CD4-positive, CD25-positive, alpha-beta regulatory T cell (primary cell): Measurements from ENCODE around the gene ZFPM1. TPM values are rescaled to one million over a fixed set of nuclear protein-coding genes. Genes with fewer than 3 reads are reported as not detected.

Experiments used
- ATAC-seq, 2 donors: fragments of 150-1000 bp; cut with Tn5 transposase; one replicate each; pipeline ENCODE4 v1.10.0; 2021; ENCODE audit warnings: low read depth in 2 of 2, moderate number of reproducible peaks in 2 of 2, moderate library complexity in 1 of 2
- DNase-seq, 3 donors: peaks; one replicate each; pipeline versions ENCODE4 v3.0.0 to v3.0.0-alpha.2; 2012 to 2022; ENCODE audit warnings: mixed read lengths in 1 of 3
- H3K27ac ChIP-seq: one replicate; pipeline ENCODE4 v1.7.0; 2013; ENCODE audit warnings: mild to moderate bottlenecking, low read length; ENCODE audit not compliant: insufficient read depth, poor library complexity, severe bottlenecking
- H3K27me3 ChIP-seq: one replicate; pipeline ENCODE4 v1.7.0; 2013; ENCODE audit warnings: low read length; ENCODE audit not compliant: control insufficient read depth, insufficient read depth
- H3K36me3 ChIP-seq: one replicate; pipeline ENCODE4 v1.7.0; 2013; ENCODE audit warnings: mild to moderate bottlenecking, low read length, moderate library complexity; ENCODE audit not compliant: control insufficient read depth, insufficient read depth
- H3K4me1 ChIP-seq: 2 replicates; pipeline ENCODE4 v1.7.0; 2013; ENCODE audit warnings: mild to moderate bottlenecking, low read length; ENCODE audit not compliant: insufficient read depth, control insufficient read depth, poor library complexity, severe bottlenecking
- H3K4me3 ChIP-seq: one replicate; pipeline ENCODE4 v1.7.0; 2013; ENCODE audit warnings: low read depth, mild to moderate bottlenecking, low read length, moderate library complexity
- H3K9me3 ChIP-seq, 2 experiments: 1 replicate in 1 of 2; 2 replicates in 1 of 2; pipeline ENCODE4 v1.7.0; 2013; ENCODE audit warnings: low read length in 2 of 2, mild to moderate bottlenecking in 1 of 2, moderate library complexity in 1 of 2; ENCODE audit not compliant: control insufficient read depth in 2 of 2
- H3K27ac Mint-ChIP-seq, 3 donors: one replicate each; pipeline ENCODE4 v1.8.0; 2020 to 2022; ENCODE audit warnings: mild to moderate bottlenecking in 3 of 3, mixed read lengths in 3 of 3, moderate library complexity in 2 of 3
- H3K27me3 Mint-ChIP-seq: one replicate; pipeline ENCODE4 v1.8.0; 2022; ENCODE audit warnings: mild to moderate bottlenecking, mixed read lengths
- H3K36me3 Mint-ChIP-seq: one replicate; pipeline ENCODE4 v1.8.0; 2020; ENCODE audit warnings: mixed read lengths
- H3K4me1 Mint-ChIP-seq, 4 donors: one replicate each; pipeline ENCODE4 v1.8.0; 2020 to 2022; ENCODE audit warnings: mixed read lengths in 4 of 4, mild to moderate bottlenecking in 1 of 4
- H3K4me3 Mint-ChIP-seq, 4 donors: one replicate each; pipeline ENCODE4 v1.8.0; 2020 to 2022; ENCODE audit warnings: mild to moderate bottlenecking in 4 of 4, mixed read lengths in 4 of 4, moderate library complexity in 3 of 4
- H3K9me3 Mint-ChIP-seq, 7 donors: one replicate each; pipeline ENCODE4 v1.8.0; 2020 to 2022; ENCODE audit warnings: mixed read lengths in 7 of 7, mild to moderate bottlenecking in 3 of 7, moderate library complexity in 2 of 7
- polyA plus RNA-seq, 4 donors: library from polyadenylated mRNA; unstranded; fragments of 300-500 nt; fragmentation: Illumina TruSeq; gene quantifications; one replicate each; pipeline ENCODE4 v1.2.3, GENCODE V29; 2021
- total RNA-seq: library from RNA; stranded (reverse); gene quantifications from one replicate; pipeline ENCODE4 v1.2.3, GENCODE V29; 2022

ZFPM1 gene
- total RNA-seq (30.2 TPM), polyA plus RNA-seq (under 1 TPM; 0.07 to 0.41 (median 0.13) TPM)

- Histone ChIP-seq H3K27me3 (no peaks in the 10 kb centered on the region), H3K4me3 (peak within 1 kb of the TSS; percentile 65), H3K9me3 (no peaks in the 10 kb centered on the region), H3K4me1 (peaks cover 42% of the 10 kb centered on the region), H3K36me3 (no peaks in the 10 kb centered on the region), H3K27ac (peak within 1 kb of the TSS; percentile 77)
- H3K27me3 Mint-ChIP-seq = peaks cover 6% of the 10 kb centered on the region
- H3K36me3 Mint-ChIP-seq = no peaks in the 10 kb centered on the region
- H3K27ac Mint-ChIP-seq = peak within 1 kb of the TSS; percentile 80 to 94 (median 86)
- ATAC-seq (no peak), DNase-seq (no peak)
- peak within 1 kb of the TSS; percentile 93 to 98 (median 96) for H3K4me3 Mint-ChIP-seq
- H3K9me3 Mint-ChIP-seq = no peaks in the 10 kb centered on the region
- peaks cover 2 to 30% (median 17%) of the 10 kb centered on the region in 4 donors for H3K4me1 Mint-ChIP-seq
Observed at GRCh38 chr16:88453217-88453531, at the start of gene ZFPM1. ZFPM1 (plus strand) TSS chr16:88453280; CDS start chr16:88453639, 359 bp downstream.

GRCh38 chr16:88403794-88404581, 49.1 kb upstream of the ZFPM1 start:
- Histone ChIP-seq H3K36me3 (no peaks in the 10 kb centered on the region), H3K27me3 (no peaks in the 10 kb centered on the region), H3K9me3 (no peaks in the 10 kb centered on the region), H3K4me1 (peaks cover 2% of the 10 kb centered on the region), H3K27ac (no peak overlapping the region), H3K4me3 (no peak overlapping the region)
- peaks cover 5% of the 10 kb centered on the region for H3K27me3 Mint-ChIP-seq
- no peak for ATAC-seq
- peak overlapping the region in 1 of 4 donors; percentile 26 for H3K4me3 Mint-ChIP-seq
- H3K9me3 Mint-ChIP-seq = peaks cover 0 to 1% (median 0%) of the 10 kb centered on the region in 7 donors
- H3K36me3 Mint-ChIP-seq = no peaks in the 10 kb centered on the region
- no peak for DNase-seq
- H3K4me1 Mint-ChIP-seq = peaks cover 0 to 5% (median 2%) of the 10 kb centered on the region in 4 donors
- peak overlapping the region in 1 of 3 donors; percentile 40 for H3K27ac Mint-ChIP-seq

- Mint-ChIP-seq H3K36me3 (no peaks in the 10 kb centered on the region), H3K4me3 (no peak overlapping the region), H3K9me3 (peaks cover 0 to 1% (median 0%) of the 10 kb centered on the region in 7 donors), H3K27ac (peak overlapping the region in 1 of 3 donors; percentile 40), H3K27me3 (peaks cover 5% of the 10 kb centered on the region), H3K4me1 (peaks cover 0 to 5% (median 2%) of the 10 kb centered on the region in 4 donors)
- no peaks in the 10 kb centered on the region for H3K9me3 ChIP-seq
- H3K4me3 ChIP-seq = no peak overlapping the region
- H3K27me3 ChIP-seq = no peaks in the 10 kb centered on the region
- ATAC-seq (no peak), DNase-seq (no peak)
- H3K27ac ChIP-seq = no peak overlapping the region
- H3K4me1 ChIP-seq = peaks cover 2% of the 10 kb centered on the region
- H3K36me3 ChIP-seq = no peaks in the 10 kb centered on the region
Observed at GRCh38 chr16:88404769-88405168, 48.3 kb upstream of the ZFPM1 start.

- H3K4me1 Mint-ChIP-seq = peaks cover 0 to 5% (median 2%) of the 10 kb centered on the region in 4 donors
- Histone ChIP-seq H3K4me3 (no peak overlapping the region), H3K36me3 (no peaks in the 10 kb centered on the region), H3K27ac (no peak overlapping the region), H3K9me3 (no peaks in the 10 kb centered on the region), H3K4me1 (peaks cover 2% of the 10 kb centered on the region), H3K27me3 (no peaks in the 10 kb centered on the region)
- peaks cover 5% of the 10 kb centered on the region for H3K27me3 Mint-ChIP-seq
- ATAC-seq (no peak), DNase-seq (no peak)
- H3K9me3 Mint-ChIP-seq = peaks cover 0 to 1% (median 0%) of the 10 kb centered on the region in 7 donors
- H3K27ac Mint-ChIP-seq = no peak overlapping the region
- no peaks in the 10 kb centered on the region for H3K36me3 Mint-ChIP-seq
- H3K4me3 Mint-ChIP-seq = no peak overlapping the region
Observed at GRCh38 chr16:88405216-88406060, 47.6 kb upstream of the ZFPM1 start.

- H3K36me3 Mint-ChIP-seq = no peaks in the 10 kb centered on the region
- ATAC-seq (no peak), DNase-seq (no peak)
- H3K4me1 Mint-ChIP-seq = peaks cover 0 to 5% (median 2%) of the 10 kb centered on the region in 4 donors
- H3K27ac Mint-ChIP-seq = no peak overlapping the region
- Histone ChIP-seq H3K4me3 (no peak overlapping the region), H3K27me3 (no peaks in the 10 kb centered on the region), H3K27ac (no peak overlapping the region), H3K9me3 (no peaks in the 10 kb centered on the region), H3K36me3 (no peaks in the 10 kb centered on the region), H3K4me1 (peaks cover 2% of the 10 kb centered on the region)
- peaks cover 5% of the 10 kb centered on the region for H3K27me3 Mint-ChIP-seq
- H3K4me3 Mint-ChIP-seq = no peak overlapping the region
- H3K9me3 Mint-ChIP-seq = peaks cover 0 to 2% (median 0%) of the 10 kb centered on the region in 7 donors
Observed at GRCh38 chr16:88406096-88407041, 46.7 kb upstream of the ZFPM1 start.

GRCh38 chr16:88407042-88407420, 46.0 kb upstream of the ZFPM1 start:
- no peak for DNase-seq
- H3K4me1 Mint-ChIP-seq = peaks cover 0 to 5% (median 2%) of the 10 kb centered on the region in 4 donors
- no peak overlapping the region for H3K4me3 Mint-ChIP-seq
- H3K4me3 ChIP-seq = no peak overlapping the region
- H3K27ac Mint-ChIP-seq = no peak overlapping the region
- peaks cover 5% of the 10 kb centered on the region for H3K27me3 Mint-ChIP-seq
- H3K9me3 ChIP-seq = no peaks in the 10 kb centered on the region
- no peak for ATAC-seq
- no peaks in the 10 kb centered on the region for H3K36me3 ChIP-seq
- H3K4me1 ChIP-seq = peaks cover 2% of the 10 kb centered on the region
- H3K9me3 Mint-ChIP-seq = peaks cover 0 to 2% (median 0%) of the 10 kb centered on the region in 7 donors
- no peak overlapping the region for H3K27ac ChIP-seq
- no peaks in the 10 kb centered on the region for H3K36me3 Mint-ChIP-seq
- no peaks in the 10 kb centered on the region for H3K27me3 ChIP-seq

- Mint-ChIP-seq H3K9me3 (peaks cover 0 to 2% (median 0%) of the 10 kb centered on the region in 7 donors), H3K4me3 (no peak overlapping the region), H3K4me1 (peaks cover 0 to 5% (median 2%) of the 10 kb centered on the region in 4 donors), H3K27me3 (peaks cover 5% of the 10 kb centered on the region), H3K36me3 (no peaks in the 10 kb centered on the region), H3K27ac (no peak overlapping the region)
- no peak overlapping the region for H3K27ac ChIP-seq
- peaks cover 2% of the 10 kb centered on the region for H3K4me1 ChIP-seq
- DNase-seq = no peak
- H3K27me3 ChIP-seq = no peaks in the 10 kb centered on the region
- no peaks in the 10 kb centered on the region for H3K9me3 ChIP-seq
- no peak for ATAC-seq
- no peaks in the 10 kb centered on the region for H3K36me3 ChIP-seq
- H3K4me3 ChIP-seq = no peak overlapping the region
Observed at GRCh38 chr16:88407807-88408206, 45.3 kb upstream of the ZFPM1 start.
